AG09319 (cell line): ENCODE data around the gene PYGM.

Source experiments
- DNase-seq: peaks from one replicate; pipeline ENCODE4 v3.0.0-alpha.2; 2010; ENCODE audit warnings: low read depth; ENCODE audit errors: extremely low read depth
- TF ChIP-seq, protein P1 (sequence below): IDR thresholded peaks from 2 replicates; pipeline ENCODE4 v1.5.1; 2011; ENCODE audit warnings: low read depth, mild to moderate bottlenecking, inconsistent platforms, low read length, moderate library complexity

PYGM gene

DNA sequence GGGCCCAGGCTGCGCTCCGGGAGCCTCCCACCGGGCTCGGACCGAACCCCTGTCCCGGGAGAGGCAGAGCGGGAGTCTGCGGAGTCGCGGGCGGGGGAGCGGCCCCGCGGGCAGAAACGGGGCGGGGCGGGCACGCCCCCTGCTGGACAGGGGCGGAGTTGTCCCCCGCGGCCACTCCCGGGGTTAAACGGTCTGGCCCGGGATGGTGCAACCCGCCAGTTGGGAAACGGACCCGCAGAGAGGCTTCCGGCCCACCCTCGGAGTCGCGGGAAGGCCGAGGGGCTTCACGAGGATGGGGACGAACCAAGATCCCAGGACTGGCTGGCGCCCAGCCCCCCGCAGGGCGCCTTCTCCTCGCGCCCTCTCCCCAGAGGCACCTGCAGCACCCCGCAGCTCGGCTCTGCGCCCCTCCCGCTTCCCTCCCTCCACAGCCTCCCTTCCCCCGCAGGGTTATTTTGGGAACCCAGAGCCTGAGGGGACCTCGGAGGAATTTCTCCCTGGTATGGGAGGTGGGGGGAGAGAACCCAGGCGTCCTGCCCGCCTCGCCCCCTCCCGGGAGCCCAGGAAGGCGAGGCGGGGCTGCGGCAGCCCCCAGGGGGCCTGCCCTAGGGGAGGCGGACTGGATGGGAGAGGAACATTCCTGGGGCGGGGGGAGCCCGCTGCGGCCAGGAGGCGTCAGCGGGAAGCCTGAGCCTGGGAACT is 16.7 kb downstream of the PYGM start:
- DNase-seq, result no peak
- TF ChIP-seq, protein P1, sequence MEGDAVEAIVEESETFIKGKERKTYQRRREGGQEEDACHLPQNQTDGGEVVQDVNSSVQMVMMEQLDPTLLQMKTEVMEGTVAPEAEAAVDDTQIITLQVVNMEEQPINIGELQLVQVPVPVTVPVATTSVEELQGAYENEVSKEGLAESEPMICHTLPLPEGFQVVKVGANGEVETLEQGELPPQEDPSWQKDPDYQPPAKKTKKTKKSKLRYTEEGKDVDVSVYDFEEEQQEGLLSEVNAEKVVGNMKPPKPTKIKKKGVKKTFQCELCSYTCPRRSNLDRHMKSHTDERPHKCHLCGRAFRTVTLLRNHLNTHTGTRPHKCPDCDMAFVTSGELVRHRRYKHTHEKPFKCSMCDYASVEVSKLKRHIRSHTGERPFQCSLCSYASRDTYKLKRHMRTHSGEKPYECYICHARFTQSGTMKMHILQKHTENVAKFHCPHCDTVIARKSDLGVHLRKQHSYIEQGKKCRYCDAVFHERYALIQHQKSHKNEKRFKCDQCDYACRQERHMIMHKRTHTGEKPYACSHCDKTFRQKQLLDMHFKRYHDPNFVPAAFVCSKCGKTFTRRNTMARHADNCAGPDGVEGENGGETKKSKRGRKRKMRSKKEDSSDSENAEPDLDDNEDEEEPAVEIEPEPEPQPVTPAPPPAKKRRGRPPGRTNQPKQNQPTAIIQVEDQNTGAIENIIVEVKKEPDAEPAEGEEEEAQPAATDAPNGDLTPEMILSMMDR, result peak; percentile 63

DNA sequence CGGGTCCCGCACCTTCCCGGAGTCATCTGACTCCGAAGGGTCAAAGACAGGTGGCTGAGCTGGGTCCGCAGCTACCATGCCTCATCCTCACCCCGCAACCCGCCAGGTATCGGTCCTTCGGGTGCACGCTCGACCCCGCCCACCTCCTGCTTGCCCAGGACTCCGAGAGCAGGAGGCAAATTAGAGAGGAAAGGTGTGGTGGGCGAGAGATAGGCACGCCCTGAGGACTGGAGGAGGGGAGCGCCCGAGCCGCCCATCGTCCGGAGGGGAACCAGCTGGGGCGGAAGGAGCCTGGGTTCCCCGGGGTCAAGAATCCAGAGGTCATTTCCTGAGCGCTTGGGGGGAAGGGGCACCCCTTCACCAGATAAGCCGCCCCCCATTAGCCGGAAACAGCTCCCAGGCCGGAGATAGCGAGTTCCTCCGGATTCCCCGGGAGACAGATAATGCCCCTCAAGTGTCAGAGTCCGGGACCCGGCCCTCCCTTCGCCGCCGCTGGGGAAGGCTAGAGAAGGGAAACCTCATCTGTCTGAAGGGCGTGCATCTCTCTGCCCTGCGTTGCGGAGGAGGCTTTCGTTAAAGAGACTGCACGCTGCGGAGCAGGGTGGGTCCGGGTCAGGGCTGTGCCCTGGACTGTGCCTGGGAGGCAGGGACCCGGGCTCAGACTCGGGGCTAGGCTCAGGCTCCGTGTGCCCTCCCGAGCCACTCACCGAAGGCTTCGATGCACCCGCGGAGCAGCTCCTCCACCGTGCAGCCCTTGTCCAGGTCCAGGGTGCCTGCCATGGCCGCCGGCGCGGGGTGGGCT is 17.5 kb downstream of the PYGM start:
- DNase-seq, result no peak
- TF ChIP-seq, protein P1, result no peak

DNA sequence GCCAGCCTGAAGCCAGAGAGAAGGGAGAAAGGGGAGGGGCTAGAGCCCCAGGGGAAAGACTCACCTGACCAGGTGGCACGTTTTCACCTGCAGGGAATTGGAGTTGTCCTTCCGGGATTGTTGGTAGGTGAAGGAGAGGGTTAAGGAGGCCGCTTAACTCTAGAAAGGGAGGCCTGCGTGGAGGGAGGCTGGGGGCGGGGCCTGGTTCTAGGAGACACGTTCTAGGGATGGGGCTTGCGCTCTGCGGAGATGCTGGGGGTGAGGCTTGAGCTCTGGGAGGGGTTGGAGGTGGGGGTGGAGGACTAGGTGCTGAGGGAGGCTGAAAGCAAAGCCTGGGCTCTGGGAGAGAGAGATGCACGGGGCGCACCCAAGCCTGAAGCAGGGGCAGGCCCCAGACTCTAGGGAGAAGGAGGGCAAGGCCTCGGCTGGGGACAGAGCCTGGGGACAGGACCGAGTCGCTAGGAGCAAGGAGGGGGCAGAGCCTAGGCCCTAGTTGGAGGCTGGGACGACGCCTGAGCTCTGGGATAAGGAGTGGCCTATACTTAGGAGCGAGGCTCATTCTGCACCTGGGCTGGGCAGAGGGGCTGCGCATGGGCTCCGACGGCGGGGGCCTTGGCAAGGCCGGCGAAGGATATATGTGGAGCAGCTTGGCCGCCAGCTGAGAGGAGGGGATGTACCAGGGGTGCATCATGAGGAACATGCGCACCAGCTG is 18.2 kb downstream of the PYGM start:
- DNase-seq, result no peak
- TF ChIP-seq, protein P1, result no peak

DNA sequence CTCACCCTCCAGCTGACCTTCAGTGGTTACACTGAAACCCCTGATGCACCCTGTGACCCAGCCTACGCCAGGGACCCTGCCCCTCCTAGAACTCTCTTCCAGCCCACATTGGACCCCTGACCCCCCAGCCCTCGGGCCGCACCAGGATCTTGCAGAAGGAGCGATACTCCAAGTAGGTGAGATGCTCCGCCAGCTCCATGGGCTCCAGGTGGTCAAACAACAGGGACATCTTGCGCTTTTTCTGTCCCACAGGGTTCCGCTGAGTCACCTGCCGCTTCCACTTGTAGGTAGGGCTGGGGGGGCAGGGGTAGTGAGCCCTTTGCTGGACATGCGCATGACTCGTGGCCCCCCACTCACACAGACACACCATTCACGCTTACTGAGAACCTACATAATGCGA is 19.9 kb downstream of the PYGM start:
- DNase-seq, result no peak
- TF ChIP-seq, protein P1, result no peak

DNA sequence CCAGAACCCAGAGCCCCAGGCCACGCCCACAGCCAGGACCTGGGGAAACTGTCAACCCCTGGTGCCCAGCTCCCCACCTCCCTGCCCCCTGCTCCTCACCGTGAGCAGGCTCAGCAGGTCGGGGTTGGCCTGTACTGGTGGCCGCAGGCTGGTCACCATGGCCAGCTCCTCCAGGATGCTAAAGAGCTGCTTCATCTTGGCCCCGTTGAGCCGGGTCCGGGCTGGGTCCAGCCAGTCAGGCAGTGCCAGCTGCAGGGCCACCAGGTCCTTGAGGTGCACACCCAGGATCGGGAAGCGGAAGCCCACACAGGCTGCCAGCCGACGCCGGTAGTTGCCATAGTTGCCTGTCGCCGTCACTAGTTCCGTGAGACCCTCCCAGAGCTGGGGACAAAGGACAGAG is 23.1 kb downstream of the PYGM start:
- DNase-seq, result no peak
- TF ChIP-seq, protein P1, result no peak

DNA sequence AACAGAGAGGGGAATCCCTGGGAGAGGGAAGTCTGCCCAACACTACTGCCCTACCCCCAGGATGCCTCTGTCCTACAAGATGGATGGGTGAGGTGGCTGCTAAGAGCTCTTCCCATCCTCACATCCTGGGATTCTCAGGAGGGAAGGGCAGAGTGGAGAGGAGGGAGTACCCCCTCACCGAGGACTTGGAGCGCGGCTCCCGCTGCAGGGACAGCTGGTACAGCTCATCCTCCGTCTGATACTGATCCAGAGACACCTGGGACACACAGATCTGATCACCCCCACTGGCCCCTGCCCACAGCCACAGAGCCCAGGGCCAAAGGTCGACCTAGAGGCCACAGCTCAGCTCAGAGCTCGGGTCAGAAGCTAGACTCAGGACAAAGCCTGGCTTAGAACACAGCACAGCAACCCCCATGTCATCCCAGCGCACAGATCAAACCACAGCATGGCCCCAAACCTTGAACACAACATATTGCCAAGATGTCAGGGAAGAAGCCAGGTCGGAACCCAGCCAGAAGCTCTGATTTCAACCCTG is 24.0 kb downstream of the PYGM start:
- TF ChIP-seq, protein P1, result no peak
- DNase-seq, result no peak
